GM12878 (cell line): ENCODE results near the gene WWTR1.

Experiments used
- EP300 ChIP-seq, 2 experiments: fragments of 150-350 bp in 1 of 2; IDR thresholded peaks; 2 replicates each; pipeline ENCODE4 v1.6.1; 2011 to 2012; ENCODE audit warnings: low read depth in 2 of 2, low read length in 2 of 2, borderline replicate concordance in 1 of 2, improper control_type of control experiment in 1 of 2, inconsistent platforms in 1 of 2; ENCODE audit not compliant: control insufficient read depth in 1 of 2
- MYC ChIP-seq: IDR thresholded peaks from 2 replicates; pipeline ENCODE4 v1.6.1; 2011; ENCODE audit warnings: mild to moderate bottlenecking, low read length, moderate library complexity, inconsistent platforms; ENCODE audit not compliant: insufficient read depth, insufficient replicate concordance, insufficient read length, severe bottlenecking
- NFIC ChIP-seq: IDR thresholded peaks from 2 replicates; pipeline ENCODE4 v1.6.1; 2012; ENCODE audit warnings: low read depth, mild to moderate bottlenecking, inconsistent platforms, low read length, moderate library complexity
- PAX8 ChIP-seq: fragments of 450-650 bp; IDR thresholded peaks from 2 replicates; pipeline ENCODE4 v1.6.1; 2017; ENCODE audit warnings: mild to moderate bottlenecking, moderate library complexity
- RCOR1 ChIP-seq: conservative IDR thresholded peaks from 2 replicates; pipeline ENCODE4 v1.6.1; 2012; ENCODE audit warnings: low read depth, low read length, improper control_type of control experiment
- RFX5 ChIP-seq: IDR thresholded peaks from 2 replicates; pipeline ENCODE4 v1.6.1; 2011; ENCODE audit warnings: low read depth, low read length, improper control_type of control experiment
- STAT3 ChIP-seq: IDR thresholded peaks from 2 replicates; pipeline ENCODE4 v1.6.1; 2011; ENCODE audit warnings: low read depth, low read length, improper control_type of control experiment

- TF ChIP-seq RCOR1 (no peak), NFIC (no peak), EP300 (IDR thresholded peaks at IDR 0.05; ENCODE audit: borderline replicate concordance in 1 of 2, control insufficient read depth in 1 of 2, low read depth in 2 of 2, low read length in 2 of 2) (no peak), MYC (no peak), RFX5 (no peak), PAX8 (no peak), STAT3 (no peak)
Observed at GRCh38 chr3:149587383-149587782, 70.4 kb downstream of the WWTR1 start.
